Measurements from ENCODE around the gene RRP15.

- peak; percentile 47 to 85 (median 58) for TF ChIP-seq CTCF (IDR thresholded peaks at IDR 0.05)
- TF ChIP-seq POLR2A (IDR thresholded peaks at IDR 0.05): no peak
- TF ChIP-seq EP300 (IDR thresholded peaks at IDR 0.05): no peak
Measured at GRCh38 chr1:218330043-218330623, 45.0 kb downstream of the RRP15 start.
